ENCODE data around the gene ERF. TPM values are rescaled to one million over a fixed set of nuclear protein-coding genes. Genes with fewer than 3 reads are reported as not detected.

Gene ERF
- total RNA-seq, 1 donor from 2014 or later: 28.0 TPM

DNA sequence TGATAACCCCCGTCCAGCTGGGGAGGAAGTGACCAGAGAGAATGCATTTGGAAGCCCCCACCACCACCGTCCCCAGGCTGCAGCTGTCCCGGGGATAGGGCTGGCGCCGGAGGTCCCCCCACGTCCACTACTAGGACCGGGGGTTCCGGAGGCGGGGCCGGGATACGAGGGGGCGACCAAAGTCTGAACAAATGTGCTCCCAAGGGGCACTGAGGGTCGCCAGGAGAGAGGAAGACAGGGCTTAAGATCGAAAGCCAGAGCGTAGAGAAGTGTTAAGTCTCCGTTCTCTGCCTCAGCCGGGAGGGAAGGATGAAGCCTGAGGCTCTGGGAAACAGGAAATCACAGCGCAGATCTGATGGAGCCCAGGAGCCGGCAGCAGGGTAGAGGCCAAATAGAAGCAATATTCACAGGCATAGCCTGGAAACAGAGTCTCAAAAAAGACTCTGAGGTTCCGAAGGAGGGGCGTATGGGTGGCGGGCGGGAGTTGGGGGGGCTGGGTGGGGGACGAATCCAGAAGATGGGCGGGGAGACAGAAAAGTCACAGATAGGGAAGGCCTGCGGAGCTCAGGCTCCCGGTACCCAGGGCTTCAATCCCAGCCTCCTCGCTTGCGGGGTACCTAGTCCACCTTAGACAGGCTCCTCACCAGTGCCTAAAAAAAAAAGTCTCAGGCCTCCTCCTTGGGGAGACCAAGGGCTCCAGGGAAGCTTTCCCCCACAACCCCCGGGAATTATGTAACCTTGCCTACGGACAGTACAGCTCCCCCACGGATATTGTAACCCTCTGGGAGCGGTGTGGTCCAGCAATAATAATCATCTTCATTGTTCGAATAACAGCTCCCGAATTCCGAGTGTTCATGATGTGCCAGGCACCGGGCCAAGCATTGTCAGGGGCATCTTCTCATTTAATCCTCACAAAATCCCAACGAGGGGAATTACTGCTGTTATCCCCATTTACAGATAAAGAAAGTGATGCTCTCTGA is 1.1 kb upstream of the ERF start:
- Mint-ChIP-seq H3K27ac (ENCODE audit: unreplicated experiment) (peak overlapping the region; percentile 89), H3K4me3 (ENCODE audit: unreplicated experiment) (peak overlapping the region; percentile 83), H3K27me3 (ENCODE audit: unreplicated experiment) (peaks cover 9% of the 10 kb centered on the region), H3K9me3 (ENCODE audit: unreplicated experiment) (peaks cover 10% of the 10 kb centered on the region), H3K4me1 (ENCODE audit: low read depth, unreplicated experiment) (peaks cover 16% of the 10 kb centered on the region), H3K36me3 (ENCODE audit: unreplicated experiment) (no peaks in the 10 kb centered on the region)
- TF ChIP-seq, protein P1, sequence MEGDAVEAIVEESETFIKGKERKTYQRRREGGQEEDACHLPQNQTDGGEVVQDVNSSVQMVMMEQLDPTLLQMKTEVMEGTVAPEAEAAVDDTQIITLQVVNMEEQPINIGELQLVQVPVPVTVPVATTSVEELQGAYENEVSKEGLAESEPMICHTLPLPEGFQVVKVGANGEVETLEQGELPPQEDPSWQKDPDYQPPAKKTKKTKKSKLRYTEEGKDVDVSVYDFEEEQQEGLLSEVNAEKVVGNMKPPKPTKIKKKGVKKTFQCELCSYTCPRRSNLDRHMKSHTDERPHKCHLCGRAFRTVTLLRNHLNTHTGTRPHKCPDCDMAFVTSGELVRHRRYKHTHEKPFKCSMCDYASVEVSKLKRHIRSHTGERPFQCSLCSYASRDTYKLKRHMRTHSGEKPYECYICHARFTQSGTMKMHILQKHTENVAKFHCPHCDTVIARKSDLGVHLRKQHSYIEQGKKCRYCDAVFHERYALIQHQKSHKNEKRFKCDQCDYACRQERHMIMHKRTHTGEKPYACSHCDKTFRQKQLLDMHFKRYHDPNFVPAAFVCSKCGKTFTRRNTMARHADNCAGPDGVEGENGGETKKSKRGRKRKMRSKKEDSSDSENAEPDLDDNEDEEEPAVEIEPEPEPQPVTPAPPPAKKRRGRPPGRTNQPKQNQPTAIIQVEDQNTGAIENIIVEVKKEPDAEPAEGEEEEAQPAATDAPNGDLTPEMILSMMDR (IDR thresholded peaks at IDR 0.05; ENCODE audit: partially characterized antibody, unreplicated experiment): no peak
- DNase-seq: peak; percentile 44

DNA sequence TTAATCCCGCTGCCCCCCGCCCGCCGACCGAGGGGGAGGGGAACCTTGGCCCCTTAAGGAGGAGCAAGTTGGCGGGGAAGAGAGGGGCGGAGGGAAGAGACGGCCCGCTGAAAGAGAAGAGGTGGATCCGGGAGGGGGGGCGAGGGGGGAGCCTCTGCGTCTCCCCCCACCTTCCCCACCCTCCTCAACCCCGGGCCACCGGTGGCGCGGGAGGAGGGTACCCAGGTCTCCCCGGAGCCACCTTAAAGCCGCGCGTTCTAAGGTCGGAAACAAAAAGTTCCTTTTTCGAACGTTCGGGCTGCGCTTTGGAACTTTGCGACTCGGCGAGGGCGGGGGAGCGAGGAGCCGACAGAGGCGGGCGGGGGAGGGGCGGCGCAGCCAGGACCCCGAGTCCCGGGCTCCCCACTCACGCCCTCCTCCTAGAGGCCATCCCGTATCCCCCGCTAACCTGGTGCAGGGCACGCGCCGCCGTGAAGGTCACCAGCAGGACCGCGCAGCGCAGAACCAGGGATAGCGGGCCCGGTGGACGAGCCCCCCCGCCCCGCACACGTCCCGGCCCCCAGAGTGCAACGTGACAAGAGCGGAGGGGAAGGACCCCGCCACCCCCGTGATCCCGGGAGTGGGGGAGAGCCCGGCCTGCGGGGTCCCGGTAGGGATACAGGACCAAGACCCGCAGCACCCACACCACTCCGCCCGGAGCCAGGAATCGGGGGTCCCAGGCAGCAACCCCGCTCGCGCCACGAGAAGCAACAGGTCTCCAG is 659 bp downstream of the ERF start:
- peaks cover 12% of the 10 kb centered on the region for H3K9me3 Mint-ChIP-seq (ENCODE audit: unreplicated experiment)

DNA sequence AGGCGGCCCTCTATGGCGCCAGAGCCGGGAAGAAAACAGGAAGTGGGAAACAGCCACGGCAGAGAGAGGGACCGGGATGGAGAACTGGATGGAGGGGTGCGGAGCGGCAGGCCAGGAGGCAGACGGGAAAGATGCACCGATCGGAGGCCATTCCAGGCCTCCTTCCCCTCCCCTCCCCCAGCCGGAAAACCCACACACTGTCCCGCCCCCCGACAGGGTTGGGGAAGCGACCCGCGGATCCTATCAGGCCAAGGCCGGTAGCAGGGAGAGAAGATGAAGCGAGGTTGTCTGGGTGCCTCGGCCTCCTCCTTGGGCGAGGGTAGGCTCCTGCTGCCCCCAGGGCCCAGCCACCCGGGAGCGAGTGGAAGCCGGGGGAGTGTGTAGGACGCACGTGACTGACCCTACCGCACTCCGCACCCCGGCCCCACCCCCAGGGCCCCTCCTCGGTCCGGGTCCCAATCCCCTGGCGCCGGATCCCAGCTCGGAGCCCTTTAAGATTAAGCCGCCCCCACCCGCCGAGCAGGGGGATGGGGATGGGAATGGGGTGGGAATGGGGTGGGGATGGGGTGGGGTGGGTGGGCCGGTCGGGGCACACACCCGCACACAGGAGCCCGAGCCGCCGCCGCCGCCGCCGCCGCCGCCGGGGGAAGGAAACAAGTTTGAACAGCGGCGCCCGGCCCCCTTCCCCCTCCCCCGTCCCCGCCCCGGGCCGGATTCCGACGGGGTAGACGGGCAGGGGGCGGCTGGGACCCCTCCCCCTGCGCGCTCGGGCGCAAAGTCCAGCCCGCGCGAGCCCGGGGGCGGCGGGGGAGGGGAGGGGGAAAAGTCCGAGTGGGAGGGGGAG is 1.5 kb downstream of the ERF start:
- TF ChIP-seq, protein P1 (IDR thresholded peaks at IDR 0.05; ENCODE audit: partially characterized antibody, unreplicated experiment): no peak
- H3K36me3 Mint-ChIP-seq (ENCODE audit: unreplicated experiment): no peaks in the 10 kb centered on the region
- peak overlapping the region; percentile 94 for H3K4me3 Mint-ChIP-seq (ENCODE audit: unreplicated experiment)
- DNase-seq: peak; percentile 62
- H3K4me1 Mint-ChIP-seq (ENCODE audit: low read depth, unreplicated experiment): peaks cover 16% of the 10 kb centered on the region
- peaks cover 12% of the 10 kb centered on the region for H3K9me3 Mint-ChIP-seq (ENCODE audit: unreplicated experiment)
- H3K27me3 Mint-ChIP-seq (ENCODE audit: unreplicated experiment): peaks cover 9% of the 10 kb centered on the region
- H3K27ac Mint-ChIP-seq (ENCODE audit: unreplicated experiment): peak overlapping the region; percentile 96

More for the DNA sequence above, 659 bp downstream of the ERF start:
- Mint-ChIP-seq H3K4me1 (ENCODE audit: low read depth, unreplicated experiment) (peaks cover 16% of the 10 kb centered on the region), H3K4me3 (ENCODE audit: unreplicated experiment) (peak overlapping the region; percentile 64), H3K27ac (ENCODE audit: unreplicated experiment) (no peak overlapping the region), H3K27me3 (ENCODE audit: unreplicated experiment) (peaks cover 9% of the 10 kb centered on the region), H3K36me3 (ENCODE audit: unreplicated experiment) (no peaks in the 10 kb centered on the region)
- TF ChIP-seq, protein P1 (IDR thresholded peaks at IDR 0.05; ENCODE audit: partially characterized antibody, unreplicated experiment): no peak
- peak; percentile 82 for DNase-seq

DNA sequence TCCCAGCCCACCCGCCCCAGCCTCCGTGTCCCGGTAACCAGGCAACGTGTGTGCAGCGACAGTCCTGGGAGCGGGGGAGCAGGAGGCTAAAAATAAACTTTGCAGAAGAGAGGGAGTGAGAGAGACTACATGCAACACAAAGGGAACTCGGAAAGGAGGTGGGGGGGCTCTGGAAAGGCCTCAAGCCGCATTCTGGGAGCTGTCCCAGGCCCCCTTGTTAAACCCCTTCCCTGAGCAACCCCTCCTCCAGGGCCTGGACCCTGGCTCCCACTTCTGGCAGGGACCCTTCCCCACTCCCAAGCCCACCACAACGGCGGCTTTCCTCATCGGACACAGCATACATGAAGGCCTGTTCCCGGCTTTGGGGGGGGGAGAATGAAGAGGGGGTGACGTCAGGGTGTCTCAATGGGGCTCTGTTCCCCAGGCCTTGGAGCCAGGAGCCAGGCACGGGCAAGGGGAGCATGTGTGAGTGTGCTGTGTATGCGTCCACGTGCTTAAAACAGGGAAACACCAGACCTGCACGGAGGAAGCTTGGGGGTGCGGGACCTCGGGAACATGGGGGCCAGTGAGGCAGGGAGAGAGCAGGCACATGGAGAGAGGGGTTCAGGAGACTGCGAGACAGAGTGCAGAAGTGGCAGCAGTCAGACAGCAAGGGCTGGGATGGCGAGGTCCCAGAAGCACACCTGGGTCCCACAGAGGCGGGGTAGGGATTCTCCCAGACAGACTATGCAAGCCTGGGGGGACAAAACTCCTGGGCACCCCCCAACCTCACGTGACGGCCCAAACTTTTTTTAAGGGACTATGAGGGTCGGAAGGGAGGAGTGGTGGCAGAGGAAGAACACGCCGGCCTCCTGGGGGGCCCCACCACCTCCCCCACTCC is 2.3 kb downstream of the ERF start:
- Mint-ChIP-seq H3K4me1 (ENCODE audit: low read depth, unreplicated experiment) (peaks cover 16% of the 10 kb centered on the region), H3K27me3 (ENCODE audit: unreplicated experiment) (peaks cover 9% of the 10 kb centered on the region), H3K4me3 (ENCODE audit: unreplicated experiment) (peak overlapping the region; percentile 94), H3K36me3 (ENCODE audit: unreplicated experiment) (no peaks in the 10 kb centered on the region), H3K27ac (ENCODE audit: unreplicated experiment) (peak overlapping the region; percentile 96), H3K9me3 (ENCODE audit: unreplicated experiment) (peaks cover 12% of the 10 kb centered on the region)
- DNase-seq: no peak
- TF ChIP-seq, protein P1 (IDR thresholded peaks at IDR 0.05; ENCODE audit: partially characterized antibody, unreplicated experiment): no peak

Data from glutamatergic neuron (in vitro differentiated cells).